SH-SY5Y (cell line): ENCODE data around the gene C5AR1.

Source experiments
- GATA2 ChIP-seq: IDR thresholded peaks from 2 replicates; pipeline ENCODE4 v1.6.1; 2011; ENCODE audit warnings: mild to moderate bottlenecking, low read depth, low read length
- GATA3 ChIP-seq: IDR thresholded peaks from 2 replicates; pipeline ENCODE4 v1.6.1; 2011; ENCODE audit warnings: low read depth, mild to moderate bottlenecking, low read length, moderate library complexity

DNA sequence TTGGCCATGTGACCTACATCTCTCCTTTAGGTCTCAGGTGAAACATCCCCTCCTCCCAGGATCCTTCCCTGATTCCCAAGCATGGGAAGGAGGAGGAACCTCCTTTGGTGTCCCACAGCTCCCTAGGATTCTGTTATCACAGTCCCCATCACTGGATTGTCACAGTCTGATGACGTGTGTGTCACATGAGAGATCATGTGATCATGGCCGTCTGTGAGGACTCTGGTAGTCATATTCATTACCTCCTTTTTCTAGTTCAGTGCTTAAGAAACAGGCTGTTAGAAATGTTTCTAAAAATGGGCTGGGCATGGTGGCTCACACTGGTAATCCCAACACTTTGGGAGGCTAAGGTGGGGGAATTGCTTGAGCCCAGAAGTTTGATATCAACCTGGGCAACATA lies 42.4 kb downstream of the C5AR1 start:
- TF ChIP-seq GATA2 (peak; percentile 9; the same call in 1 of the 2 replicates), GATA3 (no peak)
